Stimulated activated CD4-positive, alpha-beta T cell treated with anti-CD3 and anti-CD28 coated beads, Interleukin-4, amount 100 ng/mL, for 4 hours (primary cell): ENCODE measurements around the gene NDUFV1.
"Not testable (repeated sequence)": the region's sequence is repeated elsewhere in the genome, so short reads cannot be mapped to it uniquely, and the experiment has no call there.

Experiments used
- DNase-seq, 2 experiments: peaks; one replicate each; pipeline ENCODE4 v3.0.0-alpha.2; 2020

Gene NDUFV1

GRCh38 chr11:67612751-67613150 is 6.0 kb downstream of the NDUFV1 start:
- DNase-seq = no peak

- DNase-seq = no peak
These were observed 6.7 kb downstream of the NDUFV1 start for GRCh38 chr11:67613313-67613959.

DNA sequence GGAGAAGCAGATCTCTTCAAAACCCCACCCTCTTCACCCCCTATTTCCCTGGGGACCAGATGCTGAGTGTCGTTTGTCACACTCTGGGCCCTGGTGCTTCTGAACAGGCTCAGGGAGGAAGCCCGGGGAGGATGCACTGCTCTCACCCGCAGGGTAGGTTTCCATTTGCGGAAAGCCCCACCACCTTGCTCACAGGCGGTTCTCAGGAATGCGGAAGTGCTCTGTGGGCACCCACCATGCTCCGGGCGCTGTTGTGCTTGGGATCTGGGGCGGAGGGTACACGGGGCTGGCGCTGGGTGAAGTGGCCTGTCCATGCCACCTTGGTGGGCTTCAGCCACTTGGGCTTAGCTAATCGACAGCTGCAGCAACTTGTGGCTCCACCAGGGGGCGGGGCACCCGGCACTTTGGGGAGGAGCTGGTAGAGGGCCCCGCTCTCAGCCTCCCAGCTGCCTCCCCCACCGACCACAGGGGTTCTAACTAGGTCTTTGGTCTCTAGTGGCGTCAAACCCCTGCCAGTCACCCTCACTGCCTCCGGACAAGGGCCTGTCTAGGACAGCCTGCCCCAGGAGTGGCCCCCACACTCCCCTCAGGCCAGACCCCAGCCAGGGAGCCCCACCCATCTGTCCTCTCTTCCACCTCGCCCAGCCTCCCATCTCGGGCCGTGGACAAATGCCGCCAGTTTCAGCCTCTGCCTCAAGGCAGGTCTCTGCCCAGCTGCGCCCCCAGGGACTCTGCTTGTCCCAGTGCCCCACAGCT is 7.4 kb downstream of the NDUFV1 start:
- peak; percentile 67 to 85 for DNase-seq

GRCh38 chr11:67614730-67615714 is 8.3 kb downstream of the NDUFV1 start:
- peak; percentile 26 to 58 for DNase-seq

DNA sequence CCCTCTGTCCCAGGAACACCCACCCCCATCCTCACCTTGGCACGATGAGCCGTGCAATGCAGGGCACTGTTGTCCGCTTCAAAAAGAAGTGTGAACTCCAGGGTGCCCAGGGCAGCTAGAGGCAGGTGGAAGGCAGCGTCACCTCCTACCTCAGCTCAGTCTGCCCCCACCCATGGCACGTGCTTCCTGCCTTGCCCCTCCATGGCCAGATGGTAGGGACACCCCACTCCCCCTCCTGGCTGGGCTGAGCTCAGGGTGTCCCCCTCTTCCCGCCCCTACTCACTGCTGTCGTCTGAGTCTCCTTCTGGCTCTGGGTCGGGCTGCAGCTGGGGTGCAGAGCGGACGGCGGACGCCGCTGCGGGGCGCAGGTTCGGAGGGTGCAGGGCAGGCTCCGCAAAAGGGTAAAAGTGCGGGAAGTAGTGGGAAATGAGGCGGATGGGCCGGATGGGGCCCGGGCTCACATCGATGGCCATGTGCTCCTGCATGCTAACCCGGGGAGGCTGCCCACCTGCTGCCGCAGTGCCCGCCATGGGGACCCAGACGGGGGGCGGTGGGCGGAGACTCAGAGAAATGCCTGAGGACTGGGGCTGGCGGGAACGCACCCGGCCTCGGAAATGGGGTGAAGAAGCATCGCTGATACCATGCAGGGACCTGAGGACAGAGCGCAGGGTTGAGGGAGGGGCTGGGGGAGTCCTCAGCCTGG is 9.1 kb downstream of the NDUFV1 start:
- DNase-seq = no peak

DNA sequence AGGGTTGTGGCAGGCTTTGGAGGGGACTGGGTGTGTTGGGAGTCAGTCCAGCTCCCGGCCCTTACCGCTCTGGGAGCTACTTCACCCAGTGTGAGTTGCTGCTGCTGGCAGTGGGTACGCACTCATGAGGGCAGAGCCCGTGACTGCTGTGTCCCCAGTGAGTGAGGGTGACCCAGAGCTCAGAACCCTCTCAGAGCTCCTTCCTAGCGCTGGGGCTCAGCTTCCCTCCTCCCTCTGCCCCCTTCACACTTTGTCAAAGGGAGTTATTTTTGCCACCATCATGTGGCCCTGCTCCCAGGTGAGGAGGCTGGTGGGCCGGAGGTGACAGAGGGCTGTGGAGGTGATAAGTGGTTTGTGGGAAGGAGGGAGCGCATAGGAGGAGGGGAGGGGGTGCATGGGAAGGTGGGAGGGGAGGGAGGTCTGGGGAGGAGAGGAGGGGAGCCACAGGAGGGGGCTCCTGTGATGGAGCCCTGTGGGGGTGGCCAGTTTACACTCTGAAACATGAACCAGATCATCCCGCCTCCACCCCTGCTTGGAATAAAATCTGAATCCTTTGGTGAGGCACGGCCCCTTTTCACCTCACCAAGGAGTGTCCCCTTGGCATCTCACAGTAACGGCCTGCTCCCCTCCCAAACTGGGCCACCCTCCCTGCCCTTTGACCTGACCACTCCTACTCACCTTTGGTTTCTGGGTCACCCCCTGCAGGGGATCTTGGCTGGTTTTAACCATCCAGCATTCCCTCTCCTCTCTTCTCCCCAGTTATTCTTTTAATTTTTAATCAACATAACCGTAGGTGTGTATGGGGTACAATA is 9.9 kb downstream of the NDUFV1 start:
- no peak for DNase-seq

GRCh38 chr11:67617243-67617953 is 10.7 kb downstream of the NDUFV1 start:
- no peak for DNase-seq

DNA sequence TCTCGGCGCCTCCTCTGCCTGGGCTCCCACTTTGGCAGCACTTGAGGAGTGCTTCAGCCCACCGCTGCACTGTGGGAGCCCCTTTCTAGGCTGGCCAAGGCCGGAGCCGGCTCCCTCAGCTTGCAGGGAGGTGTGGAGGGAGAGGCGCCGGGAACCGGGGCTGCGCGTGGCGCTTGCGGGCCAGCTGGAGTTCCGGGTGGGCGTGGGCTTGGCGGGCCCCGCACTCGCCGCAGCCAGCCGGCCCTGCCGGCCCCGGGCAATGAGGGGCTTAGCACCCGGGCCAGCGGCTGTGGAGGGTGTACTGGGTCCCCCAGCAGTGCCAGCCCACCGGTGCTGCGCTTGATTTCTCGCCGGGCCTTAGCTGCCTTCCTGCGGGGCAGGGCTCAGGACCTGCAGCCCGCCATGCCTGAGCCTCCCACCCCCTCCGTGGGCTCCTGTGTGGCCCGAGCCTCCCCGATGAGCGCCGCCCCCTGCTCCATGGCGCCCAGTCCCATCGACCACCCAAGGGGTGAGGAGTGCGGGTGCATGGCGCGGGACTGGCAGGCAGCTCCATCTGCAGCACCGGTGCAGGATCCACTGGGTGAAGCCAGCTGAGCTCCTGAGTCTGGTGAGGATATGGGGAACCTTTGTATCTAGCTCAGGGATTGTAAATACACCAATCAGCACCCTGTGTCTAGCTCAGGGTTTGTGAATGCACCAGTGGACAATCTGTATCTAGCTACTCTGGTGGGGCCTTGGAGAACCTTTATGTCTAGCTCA is 12.3 kb downstream of the NDUFV1 start:
- not testable (repeated sequence) for DNase-seq

DNA sequence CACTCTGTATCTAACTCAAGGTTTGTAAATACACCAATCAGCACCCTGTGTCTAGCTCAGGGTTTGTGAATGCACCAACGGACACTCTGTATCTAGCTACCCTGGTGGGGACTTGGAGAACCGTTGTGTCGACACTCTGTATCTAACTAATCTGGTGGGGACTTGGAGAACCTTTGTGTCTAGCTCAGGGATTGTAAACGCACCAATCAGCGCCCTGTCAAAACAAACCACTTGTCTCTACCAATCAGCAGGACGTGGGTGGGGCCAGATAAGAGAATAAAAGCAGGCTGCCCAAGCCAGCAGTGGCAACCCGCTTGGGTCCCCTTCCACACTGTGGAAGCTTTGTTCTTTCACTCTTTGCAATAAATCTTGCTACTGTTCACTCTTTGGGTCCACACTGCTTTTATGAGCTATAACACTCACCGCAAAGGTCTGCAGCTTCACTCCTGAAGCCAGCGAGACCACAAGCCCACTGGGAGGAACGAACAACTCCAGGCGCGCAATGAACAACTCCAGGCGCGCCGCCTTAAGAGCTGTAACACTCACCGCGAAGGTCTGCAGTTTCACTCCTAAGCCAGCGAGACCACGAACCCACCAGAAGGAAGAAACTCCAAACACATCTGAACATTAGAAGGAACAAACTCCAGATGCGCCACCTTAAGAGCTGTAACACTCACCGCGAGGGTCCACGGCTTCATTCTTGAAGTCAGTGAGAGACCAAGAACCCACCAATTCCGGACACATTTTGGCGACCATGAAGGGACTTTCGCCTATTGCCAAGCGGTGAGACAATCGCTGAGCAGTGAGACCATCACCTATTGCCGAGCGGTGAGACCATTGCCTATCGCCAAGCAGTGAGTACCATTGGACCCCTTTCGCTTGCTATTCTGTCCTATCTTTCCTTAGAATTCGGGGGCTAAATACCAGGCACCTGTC is 13.2 kb downstream of the NDUFV1 start:
- DNase-seq = not testable (repeated sequence)

- DNase-seq = not testable (repeated sequence)
These were observed 13.9 kb downstream of the NDUFV1 start for GRCh38 chr11:67620621-67621020.

DNA sequence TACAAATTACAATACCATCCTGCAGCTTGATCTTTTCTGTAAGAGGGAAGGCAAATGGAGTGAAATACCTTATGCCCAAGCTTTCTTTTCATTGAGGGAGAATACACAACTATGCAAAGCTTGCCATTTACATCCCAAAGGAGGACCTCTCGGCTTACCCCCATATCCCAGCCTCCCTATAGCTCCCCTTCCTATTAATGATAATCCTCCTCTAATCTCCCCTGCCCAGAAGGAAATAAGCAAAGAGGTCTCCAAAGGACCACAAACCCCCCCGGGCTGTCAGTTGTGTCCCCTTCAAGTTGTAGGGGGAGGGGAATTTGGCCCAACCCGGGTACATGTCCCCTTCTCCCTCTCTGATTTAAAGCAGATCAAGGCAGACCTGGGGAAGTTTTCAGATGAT is 15.2 kb downstream of the NDUFV1 start:
- DNase-seq = not testable (repeated sequence)

DNA sequence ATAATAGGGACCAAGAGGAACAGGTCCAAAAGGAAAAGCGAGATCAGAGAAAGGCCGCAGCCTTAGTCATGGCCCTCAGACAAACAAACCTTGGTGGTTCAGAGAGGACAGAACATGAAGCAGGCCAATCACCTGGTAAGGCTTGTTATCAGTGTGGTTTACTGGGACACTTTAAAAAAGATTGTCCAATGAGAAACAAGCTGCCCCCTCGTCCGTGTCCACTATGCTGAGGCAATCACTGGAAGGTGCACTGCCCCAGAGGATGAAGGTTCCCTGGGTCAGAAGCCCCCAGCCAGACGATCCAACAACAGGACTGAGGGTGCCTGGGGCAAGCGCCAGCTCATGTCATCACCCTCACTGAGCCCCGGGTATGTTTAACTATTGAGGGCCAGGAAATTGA is 16.2 kb downstream of the NDUFV1 start:
- not testable (repeated sequence) for DNase-seq

DNA sequence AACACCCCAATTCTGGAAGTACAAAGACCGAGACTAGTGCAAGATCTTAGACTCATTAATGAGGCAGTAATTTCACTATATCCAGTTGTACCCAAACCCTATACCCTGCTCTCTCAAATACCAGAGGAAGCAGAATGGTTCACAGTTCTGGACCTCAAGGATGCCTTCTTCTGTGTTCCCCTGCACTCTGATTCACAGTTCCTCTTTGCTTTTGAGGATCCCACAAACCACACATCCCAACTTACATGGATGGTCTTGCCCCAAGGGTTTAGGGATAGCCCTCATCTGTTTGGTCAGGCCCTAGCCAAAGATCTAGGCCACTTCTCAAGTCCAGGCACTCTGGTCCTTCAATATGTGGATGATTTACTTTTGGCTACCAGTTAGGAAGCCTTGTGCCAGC is 17.1 kb downstream of the NDUFV1 start:
- not testable (repeated sequence) for DNase-seq

- not testable (repeated sequence) for DNase-seq
These were observed 19.5 kb downstream of the NDUFV1 start for GRCh38 chr11:67626131-67626833.

GRCh38 chr11:67626970-67627369 is 20.2 kb downstream of the NDUFV1 start:
- DNase-seq = no peak

DNA sequence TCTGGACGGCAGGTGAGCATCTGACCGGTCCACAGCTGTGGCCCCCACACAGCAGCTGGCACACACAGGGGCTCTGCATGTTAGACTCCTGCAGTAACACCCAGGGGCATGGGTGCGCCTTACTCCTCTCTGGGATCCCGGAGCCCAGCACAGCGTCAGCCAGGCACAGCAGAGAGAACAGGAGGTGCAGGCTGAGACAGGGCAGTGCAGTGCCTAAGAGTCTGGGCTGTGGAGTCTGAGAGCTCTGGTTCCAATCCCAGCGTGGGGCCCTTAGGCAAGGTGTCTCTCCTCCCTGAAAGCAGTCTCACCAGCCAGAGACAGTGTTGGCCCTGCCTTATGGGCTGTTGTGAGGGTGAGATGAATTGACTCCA is 20.7 kb downstream of the NDUFV1 start:
- DNase-seq = no peak

DNA sequence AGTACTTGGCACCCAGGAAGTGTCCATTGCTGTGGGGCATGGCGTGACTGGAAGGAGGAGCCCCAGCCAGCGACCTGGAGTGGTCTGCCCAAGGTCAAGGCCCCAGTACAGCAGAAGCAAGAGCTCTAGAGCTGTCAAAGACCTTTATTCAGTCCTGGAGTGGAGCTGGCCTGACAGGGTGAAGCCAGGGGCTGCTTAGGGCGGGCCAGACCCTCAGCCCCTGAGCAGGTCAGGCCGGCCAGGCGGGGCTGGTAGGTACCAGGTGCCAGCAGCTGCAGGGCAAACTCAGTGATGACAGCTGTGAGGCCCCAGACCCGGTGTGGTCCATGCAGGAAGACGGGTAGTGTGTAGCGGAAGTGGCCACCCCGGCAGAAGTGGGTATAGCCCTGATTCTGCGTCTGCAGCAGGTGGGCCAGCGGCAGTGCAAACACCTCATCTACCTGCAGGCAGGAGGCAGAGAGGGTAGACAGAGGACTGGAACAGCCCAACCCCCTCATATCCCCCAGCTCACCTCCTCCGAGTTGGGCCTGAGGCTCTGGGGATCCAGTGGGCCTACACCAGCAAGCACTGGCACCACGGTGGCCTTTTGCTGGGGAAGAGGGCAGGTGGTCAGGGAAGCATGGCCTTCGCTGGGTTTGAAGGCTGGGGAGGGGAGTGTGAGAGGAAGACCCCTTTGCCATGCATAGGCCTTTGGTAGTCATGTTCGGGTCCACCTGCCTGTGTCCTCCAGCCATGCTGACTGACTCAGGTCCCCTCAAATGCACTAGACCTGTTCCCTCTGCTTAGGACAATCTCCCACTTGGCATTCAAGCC is 21.3 kb downstream of the NDUFV1 start:
- DNase-seq = no peak
